ENCODE results near the gene NR5A1.

The NR5A1 gene

DNA sequence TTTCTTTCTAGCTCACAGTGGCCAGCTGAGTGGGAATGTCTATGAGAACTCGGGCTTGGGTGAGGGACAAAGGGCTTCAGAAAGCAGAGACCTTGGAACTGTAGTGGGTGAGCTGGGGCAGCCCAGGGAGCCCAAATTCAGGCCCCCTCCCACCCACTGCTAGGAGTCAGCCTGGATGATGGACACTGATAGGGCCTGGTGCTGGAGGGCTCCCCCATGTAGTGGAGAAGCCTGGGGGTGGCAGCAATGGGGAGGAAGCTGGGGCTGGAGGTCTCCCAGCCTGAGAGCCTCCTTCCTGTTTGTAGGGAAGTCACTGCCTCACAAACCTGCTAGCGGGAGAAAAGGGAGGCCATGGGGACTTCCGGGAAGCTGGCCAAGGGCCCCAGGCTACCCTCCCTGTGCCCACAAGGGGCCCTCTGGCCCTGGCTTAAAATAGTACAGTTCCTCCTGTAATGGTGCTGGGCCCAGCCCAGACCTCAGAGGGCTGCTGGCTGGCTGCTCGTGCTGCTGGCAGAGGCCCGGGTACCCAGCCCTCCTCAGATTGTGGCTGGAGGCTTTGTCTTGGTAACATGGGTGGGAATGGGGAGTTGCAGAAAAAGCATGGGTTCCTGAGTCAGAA is 6.3 kb upstream of the NR5A1 start:
- no peak for DNase-seq

DNA sequence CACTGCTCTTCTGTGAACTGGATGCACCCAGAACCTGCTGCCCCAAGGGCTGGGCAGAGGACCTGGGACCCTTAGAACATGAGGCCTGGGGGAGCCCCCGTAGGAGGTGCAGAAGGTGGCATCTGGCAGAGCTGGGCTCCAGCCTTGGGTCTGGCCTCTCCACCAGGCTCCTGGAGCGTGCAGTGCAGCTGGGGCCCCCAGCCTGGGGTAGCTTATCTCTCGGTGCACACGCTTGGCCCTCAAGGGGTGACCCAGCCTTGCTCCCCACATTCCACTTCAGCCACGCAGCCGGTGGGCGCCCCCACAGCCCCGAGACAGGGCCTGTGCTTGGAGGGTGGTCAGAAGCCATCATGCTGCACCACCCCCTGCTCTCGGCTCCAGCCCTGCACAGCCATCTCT is 5.6 kb upstream of the NR5A1 start:
- DNase-seq = no peak

GRCh38 chr9:124511891-124512805 is 4.9 kb upstream of the NR5A1 start:
- no peak for DNase-seq

GRCh38 chr9:124511426-124511840 is 4.2 kb upstream of the NR5A1 start:
- no peak for DNase-seq

DNA sequence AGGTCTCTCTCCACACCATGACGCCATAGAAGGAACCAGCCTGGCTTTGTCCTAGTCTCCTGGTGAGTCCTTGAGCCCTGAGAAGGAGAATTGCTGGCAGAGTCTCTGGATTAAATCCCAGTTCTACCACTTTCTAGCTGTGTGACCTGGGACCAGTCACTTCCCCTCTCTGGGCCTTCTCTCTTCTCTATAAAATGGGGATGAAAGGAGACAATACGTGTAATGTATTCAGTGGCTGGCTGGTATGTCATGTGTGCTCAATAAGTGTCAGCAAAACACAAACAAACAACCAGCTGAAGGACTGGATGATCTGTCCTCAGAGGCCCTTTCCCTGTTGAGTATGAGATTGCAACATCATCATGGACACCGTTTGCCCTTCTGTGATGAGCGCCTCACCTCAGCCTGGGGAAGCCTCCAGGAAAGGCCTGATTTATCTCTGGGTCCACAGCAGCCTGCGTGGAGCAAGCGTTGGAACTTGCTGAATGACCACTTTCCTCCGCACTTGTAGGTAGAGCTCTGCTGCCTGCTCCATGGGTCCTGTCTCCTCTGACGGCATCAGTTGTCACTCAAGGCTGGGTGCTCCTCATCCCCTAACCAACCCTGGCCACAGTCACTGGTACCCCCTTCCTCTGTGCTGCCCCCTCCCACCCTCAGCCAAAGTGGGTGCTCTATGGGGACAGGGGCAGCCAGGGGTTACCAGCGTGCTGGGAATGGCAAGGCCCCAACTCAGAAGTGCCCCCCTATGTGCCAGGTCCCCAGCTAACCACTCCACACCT is 3.6 kb upstream of the NR5A1 start:
- DNase-seq = no peak

DNA sequence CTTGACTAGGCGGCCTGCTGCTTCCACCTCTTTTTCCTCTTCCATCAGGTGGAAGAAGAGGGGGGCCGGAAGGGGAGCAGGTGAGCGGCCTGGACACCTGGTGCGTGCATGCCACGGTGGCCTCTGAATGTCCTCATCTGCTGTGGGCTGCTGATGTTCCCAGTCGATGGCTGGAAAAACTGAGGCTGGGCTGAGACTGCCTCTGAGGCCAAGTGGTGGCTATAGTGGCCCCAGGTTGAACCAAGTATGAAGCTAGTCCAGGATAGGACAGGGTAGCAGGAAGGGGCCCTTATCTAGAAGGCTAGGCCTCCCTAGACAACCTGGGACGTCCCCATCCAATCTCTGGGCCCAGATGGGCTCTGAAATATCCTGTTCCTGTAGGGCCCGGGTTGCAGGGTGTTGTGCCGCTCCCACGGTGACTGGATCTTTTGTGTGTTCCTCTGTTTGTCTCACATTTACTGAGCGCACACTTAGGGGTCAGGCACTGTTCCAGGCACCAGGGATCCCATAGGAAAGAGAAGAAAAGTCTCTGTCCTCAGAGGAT is 753 bp upstream of the NR5A1 start:
- no peak for DNase-seq

DNA sequence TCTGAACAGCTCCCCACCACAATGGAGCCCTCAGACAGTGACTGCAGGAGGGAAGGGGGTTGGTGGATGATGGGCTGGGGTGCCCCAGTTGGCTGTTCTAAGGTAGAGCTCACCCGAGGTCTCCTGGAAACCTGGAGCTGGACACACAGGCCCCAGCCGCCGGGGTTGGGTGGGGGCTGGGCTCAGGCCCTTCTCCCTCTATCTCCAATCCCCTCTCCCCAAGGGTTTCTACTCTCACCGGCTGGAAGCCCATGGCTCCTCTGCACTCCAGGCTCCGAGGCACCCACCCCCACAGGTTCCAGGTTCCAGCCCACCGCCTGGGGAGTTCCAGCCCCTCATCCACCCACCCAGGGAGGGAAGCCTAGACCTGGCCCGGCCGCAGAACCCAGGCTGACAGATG is 766 bp downstream of the NR5A1 start:
- DNase-seq = no peak

DNA sequence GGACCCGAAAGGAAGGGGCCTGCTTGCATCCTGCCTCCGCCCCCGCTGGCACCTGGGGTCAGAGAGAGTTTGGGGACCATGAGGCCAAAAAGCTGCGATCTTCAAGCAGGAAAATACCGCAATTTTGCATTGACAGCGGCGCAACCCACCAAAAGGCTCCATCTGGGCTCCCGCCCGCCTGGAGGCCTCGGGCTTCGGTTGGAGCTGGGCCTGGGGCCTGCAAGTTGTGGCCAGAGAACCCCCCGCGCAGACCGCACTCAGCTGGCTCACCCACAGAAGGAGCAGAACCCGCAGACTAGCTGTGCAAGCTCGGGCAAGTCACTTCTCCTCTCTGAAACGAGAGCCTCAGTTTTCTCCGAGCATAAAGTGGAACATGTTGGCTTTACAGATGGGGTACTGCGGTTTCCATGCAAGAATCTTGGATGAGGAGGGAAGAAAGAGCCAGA is 1.3 kb downstream of the NR5A1 start:
- DNase-seq = no peak

DNA sequence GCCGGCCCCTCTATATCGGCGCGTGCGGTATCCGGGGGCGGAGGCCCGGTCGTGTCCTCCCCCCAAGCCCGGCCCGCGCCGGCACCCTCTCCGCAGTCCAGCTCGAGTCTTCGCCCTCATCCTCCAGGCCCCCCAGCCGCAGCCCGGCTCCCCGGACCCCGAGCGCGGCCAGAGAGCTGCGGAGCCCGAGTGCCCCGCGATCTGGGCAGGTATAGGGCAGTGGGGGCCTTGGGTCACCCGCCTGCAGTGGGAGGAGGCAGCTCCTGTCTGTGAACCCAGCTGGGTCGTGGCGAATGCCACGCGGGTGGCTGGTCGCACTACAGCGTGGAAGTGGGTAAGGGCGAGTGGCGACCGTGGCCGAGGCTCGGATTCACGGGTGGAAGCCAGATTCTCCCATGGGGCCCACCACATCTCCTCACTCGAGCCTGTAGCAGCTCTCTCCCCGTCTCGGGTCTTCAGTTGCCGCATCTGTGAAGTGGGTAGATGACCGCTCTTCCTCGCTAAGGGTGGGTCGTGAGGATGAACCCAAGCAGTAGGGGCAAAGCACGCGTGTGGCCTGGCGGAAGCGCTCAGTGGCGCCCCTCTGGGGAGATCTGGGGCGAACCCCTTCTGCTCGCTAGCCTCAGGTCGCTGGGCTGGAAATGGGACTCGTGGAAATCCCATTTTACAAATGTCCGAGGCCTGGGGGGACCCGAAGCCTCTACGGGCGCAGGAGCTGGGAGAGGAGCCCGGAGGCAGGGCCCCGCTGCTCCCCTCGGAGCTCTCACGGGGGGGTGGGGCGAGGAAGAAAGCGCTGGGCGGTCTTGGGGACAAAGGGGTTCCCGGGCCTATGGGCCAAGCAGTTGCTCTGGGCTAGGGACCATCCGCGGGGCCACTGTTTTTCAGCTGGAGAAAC is 1.9 kb downstream of the NR5A1 start:
- DNase-seq = no peak

DNA sequence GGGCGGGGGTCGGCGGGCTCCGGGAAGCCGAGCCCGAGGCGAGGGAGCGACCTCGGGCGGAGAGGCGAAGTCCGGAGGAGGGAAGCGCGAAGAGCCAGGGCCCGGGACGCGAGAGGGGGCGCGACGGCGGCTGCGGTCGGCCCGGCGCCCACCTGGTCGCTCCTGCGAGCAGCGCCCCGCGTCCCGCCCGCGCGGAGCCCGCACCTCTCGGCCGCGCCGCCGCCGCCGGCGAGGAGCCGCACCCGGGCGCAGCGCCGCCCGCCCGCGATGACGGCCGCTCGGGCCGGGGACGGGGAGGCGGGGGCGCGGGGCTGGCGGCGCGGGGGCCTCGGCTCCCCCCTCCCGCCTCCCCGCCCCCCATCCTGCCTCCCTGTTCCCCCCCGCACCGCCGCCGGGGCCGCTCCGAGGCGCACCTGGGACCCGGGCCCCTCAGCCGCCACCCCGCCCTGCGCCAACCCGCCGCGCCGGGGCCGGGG is 2.6 kb downstream of the NR5A1 start:
- DNase-seq = no peak

DNA sequence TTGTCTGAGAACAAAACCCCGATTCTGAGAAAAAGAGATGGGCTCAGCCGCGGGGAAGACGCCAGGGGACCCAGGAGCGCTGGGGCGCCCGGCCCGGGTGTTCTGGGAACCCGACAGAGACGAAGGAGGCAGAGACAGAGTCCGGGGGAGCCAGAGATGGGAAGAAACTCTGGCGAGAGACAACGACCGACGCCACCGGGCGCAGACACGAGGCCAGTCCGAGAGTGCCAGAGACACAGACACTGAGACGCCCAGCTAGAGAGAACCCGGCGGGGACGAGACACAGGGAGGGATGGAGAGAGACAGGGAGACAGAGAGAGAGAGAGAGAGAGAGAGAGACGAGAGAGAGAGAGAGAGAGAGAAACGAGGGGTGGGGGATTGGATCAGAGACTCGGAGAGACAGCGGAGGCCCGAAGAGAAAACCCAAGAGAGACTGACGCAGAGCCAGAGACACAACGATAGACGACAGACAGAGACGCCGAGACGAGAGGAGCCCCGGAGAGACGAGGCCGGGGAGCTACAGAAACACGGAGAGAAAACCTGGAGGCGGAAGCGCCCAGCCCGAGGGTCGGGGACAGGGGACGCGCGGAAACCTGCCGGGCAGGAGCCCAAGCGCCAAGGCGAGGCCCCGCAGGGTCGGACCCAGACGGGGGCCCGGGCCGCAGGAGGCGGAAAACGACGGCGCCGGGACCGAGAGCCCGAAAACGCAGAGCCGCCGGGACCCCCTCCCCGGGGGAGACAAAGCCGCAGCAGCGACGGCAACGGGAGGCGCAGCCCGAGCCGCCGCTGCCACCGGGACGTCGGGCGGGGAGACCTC is 3.3 kb downstream of the NR5A1 start:
- no peak for DNase-seq

DNA sequence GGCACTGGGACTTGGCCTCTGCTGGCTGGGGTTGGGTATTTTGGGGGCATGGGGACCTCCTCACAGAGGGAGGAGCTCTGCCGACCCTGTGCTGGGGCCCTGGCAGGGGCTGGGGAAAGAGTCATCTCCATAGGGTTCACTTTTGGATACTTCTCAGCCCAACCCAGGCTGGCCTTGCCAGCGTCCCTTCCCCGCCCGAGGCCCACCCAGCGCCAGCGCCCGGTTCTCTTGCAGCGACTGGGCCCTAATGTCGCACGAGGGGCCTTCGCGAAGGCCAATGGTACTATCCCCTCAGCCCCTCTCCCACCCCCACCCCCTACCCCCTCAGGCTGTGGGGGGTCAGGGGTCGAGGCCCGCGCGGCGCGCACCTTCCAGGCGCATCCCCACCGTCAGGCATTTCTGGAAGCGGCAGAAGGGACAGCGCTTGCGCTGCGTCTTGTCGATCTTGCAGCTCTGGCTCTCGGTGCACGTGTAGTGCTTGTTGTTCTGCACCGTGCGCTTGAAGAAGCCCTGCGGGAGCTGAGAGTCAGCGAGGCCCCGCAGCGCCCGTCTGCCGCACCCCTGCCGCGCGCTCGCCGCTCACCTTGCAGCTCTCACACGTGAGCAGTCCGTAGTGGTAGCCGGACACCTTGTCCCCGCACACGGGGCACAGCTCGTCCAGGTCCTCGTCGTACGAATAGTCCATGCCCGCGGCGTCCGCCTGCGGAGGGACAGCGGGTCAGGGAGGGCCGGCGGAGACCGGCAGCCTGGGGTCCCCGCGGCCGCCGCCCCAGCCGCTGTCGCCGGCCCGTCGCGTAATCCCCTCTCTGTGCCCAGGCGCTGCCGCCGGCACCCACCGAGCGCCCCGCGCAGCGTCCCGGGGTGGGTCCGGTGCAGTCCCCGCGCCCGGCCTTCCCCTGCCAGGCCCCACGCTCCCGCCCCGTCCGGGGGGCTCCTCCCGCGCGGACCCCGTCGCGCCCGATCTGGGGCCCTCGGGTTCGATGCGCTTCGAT is 4.2 kb downstream of the NR5A1 start:
- DNase-seq = no peak

DNA sequence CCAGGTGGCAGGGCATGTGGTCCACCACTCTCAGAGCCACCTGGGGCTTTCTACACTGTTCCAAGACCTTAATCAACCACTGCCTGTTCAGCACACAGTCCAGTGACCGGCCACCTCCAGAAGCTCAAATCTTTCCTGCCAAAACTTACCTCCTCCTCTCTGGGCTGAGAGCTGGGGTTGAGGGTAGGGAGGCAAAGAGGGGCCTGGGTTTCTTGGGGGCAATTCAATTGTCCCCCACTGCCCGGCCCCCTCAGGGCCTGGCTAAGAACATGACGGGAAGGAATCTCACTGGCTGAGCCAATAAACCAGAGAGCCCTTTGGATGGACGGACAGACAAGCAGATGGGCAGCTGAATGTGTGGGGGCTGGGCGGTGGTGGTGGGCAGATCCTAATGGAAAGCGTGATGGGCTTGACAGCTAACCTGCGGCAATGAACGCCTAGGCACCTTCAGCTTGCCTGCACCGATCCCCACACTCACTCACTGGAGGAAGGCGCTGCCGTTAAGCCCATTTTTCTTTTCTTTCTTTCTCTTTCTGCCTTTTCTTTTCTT is 5.4 kb downstream of the NR5A1 start:
- no peak for DNase-seq

- no peak for DNase-seq
These were observed 6.2 kb downstream of the NR5A1 start for GRCh38 chr9:124500796-124501611.

GRCh38 chr9:124500028-124500795 is 7.0 kb downstream of the NR5A1 start:
- DNase-seq = no peak

- no peak for DNase-seq
These were observed 8.0 kb downstream of the NR5A1 start for GRCh38 chr9:124499216-124499615.

GRCh38 chr9:124498499-124499146 is 8.6 kb downstream of the NR5A1 start:
- no peak for DNase-seq

Measured in activated CD8-positive, alpha-beta memory T cell treated with anti-CD3 and anti-CD28 coated beads, Interleukin-2, amount 50 U/mL, for 48 hours (primary cell).